NCI-H1048 (cell line): Measurements from ENCODE around the gene TMEM143.
"Not testable (repeated sequence)": the region's sequence is repeated elsewhere in the genome, so short reads cannot be mapped to it uniquely, and the experiment has no call there.

Source experiments
- DNase-seq: peaks from one replicate; lab custom pipeline; 2025; lab: John Stamatoyannopoulos, UW

TMEM143 gene

DNA sequence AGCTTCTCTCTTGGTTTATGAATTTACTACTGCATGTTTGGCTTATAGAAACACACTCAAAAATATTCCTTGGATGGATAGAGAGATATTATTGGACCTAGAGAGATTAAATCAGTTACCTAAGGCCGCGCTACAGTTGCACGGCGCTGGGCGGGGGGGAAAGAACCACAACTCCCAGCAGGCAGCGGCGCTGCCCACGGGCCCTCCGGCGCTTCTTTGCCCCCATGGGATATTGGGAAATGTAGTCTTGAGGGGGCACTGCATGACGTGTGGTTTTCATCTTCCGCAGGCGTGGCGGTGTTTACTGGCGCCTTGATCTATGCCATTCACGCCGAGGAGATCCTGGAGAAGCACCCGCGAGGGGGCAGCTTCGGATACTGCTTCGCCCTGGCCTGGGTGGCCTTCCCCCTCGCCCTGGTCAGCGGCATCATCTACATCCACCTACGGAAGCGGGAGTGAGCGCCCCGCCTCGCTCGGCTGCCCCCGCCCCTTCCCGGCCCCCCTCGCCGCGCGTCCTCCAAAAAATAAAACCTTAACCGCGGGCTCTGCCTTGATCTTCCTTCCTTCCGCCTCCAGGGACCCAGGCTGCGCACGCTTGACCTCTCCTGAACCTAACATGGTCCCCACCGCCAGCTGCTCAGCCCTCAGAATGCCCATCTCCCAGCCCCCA lies 33.6 kb downstream of the TMEM143 start:
- DNase-seq, result peak; percentile 68

DNA sequence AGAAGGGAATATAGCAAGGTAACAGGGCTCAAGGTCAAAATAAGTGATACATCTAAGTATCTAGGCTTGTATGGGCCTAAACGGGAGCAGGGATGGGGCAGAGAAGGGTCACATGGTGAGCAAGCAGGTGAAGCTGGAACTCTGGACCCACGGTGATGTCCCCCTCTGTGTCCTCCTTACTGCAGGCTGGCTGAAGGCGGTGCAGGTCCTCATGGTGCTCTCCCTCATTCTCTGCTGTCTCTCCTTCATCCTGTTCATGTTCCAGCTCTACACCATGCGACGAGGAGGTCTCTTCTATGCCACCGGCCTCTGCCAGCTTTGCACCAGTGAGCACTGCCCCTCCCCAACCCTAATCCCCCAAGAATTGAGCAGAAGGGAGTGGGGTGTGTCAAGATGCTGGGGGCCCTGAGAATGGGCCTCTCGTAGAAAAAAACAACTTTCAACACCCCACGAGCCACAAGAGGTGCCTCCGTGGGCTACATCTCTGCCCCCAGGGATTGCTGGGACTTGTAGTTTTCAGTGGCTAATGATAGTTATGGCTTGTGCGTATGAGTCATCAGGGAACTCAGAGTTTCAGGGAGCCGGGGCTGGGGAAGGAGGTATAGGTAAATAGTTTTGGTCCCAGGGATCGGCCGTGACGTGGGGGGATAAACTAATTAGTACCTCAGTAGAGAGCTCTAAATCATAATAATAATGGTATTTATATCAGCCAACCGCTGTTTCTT lies 34.4 kb downstream of the TMEM143 start:
- DNase-seq, result no peak

DNA sequence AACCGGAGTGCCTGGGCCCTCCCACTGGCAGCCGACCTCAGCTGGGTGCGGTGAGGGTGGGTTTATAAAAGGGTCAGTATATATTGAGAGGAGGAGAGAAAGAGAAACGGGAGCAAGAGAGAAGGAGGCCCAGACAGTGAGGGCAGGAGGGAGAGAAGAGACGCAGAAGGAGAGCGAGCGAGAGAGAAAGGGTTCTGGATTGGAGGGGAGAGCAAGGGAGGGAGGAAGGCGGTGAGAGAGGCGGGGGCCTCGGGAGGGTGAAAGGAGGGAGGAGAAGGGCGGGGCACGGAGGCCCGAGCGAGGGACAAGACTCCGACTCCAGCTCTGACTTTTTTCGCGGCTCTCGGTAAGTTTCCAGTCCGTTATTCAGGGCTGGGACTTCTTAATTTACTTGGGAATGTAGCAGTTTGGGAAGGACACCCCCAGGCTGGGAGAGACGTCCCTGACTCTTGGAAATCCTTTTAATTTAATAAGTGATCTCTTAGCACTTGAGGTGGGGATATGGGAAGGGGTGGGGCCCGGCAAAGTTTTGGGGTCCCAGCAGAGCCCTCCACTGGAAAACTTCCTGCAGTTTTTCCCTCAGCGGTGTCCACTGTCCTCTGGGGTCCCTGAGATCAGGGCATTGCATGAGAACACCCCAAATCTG lies 38.4 kb downstream of the TMEM143 start, which contains the start of gene EMP3:
EMP3 (plus strand) TSS at position 288 of the 646 bp plus-strand sequence. CDS start 1,293 bp downstream, outside the sequence.
- DNase-seq, result no peak

DNA sequence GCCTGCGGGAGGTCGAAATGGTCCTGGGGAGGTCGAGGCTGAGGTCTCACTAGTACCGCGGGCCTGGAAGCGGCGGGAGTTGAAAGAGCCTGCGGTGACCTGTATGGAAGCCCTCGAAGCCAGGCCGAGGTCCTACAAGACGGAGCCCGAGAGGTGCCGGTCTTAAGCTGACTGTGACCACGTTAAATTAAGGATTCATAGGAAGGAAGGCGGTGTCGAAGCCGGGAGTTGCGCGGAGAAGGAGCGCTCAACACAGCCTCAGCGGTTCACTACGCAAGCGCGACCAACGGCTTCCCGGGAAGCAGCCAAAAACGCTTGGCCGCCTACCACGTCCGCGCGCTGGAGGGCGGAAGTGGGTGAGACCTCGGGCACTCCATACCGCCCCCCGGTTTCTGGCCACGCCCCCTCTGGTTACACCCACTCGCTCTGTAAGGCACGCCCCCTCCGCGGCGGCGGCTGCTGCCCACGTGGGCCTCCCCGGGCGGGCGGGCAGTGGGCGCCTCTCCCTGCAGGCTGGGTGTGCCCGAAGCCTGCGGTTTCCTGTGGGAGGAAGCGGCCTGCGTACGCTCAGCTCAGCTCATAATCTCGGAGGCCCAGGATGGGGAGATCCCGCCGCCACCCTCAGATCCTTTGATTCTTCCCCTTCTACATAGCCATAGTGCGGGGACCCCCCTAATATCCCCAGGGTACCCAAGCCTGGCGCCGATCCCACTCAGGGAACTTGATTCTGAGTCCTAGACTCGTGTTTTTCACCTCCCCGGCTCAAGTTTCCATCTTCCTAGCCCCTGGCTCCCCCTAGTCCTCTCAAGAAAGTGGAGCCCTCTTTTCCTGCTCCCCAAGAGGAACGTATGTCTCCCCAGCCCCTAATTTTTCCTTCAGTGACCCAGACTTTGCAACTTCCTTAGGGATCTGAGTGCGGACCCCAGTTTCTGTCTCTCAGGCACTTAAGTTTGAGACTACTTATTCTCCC lies 41.8 kb downstream of the TMEM143 start:
- peak; percentile 97 for DNase-seq

DNA sequence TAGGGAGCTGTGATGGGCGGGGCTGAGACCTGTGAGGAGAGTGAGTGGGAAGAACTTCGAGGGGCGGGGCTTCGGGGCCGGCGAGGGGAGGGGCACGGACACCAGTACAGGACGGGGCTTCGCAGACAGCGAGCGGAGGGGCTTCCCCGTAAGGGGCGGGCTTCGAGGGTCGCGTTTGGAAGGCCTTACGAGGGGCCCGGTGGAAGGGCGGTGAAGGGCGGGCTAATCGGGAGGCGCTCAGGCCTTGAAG lies 42.4 kb downstream of the TMEM143 start:
- DNase-seq, result peak; percentile 95

DNA sequence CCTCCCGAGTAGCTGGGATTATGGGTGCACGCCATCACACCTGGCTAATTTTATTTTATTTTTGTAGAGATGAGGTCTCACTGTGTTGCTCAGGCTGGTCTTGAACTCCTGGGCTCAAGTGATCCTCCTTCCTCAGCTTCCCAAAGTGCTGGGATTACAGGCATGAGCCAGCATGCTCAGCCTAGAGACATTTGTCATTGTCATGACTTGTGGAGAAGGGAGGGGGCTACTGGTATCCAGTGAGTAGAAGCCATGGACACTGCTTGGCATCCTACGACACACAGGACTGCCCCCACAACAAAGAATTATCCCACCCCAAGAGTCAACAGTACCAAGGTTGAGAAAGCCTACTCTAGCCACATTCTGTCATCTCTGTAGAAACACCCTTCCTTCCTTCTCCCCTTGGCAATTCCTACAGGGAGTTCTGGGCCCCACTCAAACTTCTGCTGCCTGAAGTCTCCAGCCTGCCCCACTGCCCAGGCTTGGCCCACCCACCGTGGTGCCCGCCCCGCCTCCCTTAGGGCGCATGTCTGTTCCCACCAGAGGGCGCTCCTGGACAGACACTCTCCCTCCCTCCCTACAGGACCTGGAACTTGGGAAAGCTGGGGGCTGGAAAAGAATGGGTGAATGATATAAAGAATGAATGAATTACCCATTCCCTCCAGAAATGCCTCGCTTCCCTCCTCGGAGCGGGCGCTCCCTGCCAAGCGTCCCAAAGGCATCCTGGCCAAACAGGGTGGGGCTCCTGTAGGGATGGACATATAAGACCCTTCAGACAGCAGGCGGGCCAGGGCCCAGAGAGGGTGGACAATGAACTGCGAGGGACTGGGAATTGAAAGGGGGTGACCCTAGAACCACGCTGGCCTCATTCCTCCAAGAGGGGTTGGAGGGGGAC lies 43.8 kb downstream of the TMEM143 start:
- peak; percentile 17 for DNase-seq

DNA sequence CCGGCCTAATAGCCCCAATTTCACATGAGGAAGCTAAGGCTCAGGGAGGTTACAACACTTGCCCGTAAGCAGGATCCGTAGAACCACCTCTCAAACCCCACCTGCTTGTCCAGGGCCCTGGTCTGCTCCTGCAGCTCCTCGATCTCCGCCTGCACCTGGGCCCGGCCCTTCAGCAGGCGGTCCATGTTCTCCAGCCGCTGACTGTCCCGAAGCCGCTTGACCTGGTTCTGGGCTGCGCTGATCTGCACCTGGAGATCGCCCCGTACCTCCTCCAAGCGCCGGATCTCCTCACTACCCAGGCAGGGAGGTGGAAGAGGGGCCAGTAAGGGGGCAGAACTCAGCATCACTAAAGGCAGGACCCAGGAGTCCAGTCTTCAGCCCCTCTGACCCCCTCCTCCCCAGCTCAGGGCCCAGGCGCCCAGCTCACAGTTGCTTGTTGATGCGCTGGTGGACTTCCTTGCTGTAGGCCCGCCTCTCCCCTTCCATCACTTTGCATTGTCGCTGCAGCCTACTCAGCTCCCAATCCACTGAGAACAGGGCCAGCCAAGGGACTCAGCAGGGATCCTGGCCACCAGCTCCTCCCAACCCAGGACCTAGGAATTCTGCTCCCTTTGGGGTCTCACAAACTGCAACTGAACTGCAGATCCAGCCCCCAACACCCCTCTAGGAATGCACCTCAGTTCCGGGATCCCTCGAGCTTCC lies 45.3 kb downstream of the TMEM143 start:
- DNase-seq, result no peak

DNA sequence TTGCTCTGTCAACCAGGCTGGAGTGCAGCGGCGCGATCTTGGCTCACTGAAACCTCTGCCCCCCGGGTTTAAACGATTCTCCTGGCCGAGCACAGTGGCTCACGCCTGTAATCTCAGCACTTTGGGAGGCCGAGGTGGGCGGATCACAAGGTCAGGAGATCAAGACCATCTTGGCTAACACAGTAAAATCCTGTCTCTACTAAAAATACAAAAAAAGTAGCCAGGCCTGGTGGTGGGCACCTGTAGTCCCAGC lies 46.1 kb downstream of the TMEM143 start:
- not testable (repeated sequence) for DNase-seq

DNA sequence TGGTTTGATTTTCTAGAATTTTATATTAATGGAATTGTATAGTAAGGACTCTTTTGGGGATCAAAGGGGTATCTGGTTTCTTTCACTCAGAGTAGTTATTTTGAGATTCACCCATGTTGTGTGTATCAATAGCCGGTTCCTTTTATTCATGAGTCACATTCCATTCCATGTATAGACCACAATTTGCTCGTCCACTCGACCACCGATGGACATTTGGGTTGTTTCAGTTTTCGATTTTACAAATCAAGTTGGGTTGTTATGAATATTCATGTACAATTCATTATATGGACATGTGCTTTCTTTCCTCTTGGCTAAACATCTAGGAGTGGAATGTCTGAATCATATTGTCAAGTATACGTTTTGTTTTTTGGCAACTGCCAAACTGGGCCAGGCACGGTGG lies 48.0 kb downstream of the TMEM143 start:
- DNase-seq, result no peak

DNA sequence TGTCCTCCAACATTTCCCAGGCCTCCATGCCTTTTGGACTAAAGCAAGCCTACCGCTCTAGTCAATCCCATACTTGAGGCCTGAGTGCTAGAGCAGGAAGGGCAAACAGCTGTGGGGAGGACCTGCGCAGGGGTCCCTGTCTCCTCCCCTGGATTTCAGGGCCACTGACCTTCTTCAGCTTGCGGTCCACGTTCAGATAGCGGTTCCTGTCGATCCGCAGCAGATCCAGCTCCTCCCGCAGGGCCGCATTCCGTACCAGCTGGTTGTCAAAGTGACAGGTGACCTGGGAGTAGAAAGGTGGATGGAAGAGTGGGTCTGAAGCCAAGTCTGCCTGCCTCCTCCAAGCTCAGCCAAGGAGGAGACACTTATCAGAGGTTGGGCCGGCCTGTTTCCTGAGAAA lies 52.4 kb downstream of the TMEM143 start:
- no peak for DNase-seq

DNA sequence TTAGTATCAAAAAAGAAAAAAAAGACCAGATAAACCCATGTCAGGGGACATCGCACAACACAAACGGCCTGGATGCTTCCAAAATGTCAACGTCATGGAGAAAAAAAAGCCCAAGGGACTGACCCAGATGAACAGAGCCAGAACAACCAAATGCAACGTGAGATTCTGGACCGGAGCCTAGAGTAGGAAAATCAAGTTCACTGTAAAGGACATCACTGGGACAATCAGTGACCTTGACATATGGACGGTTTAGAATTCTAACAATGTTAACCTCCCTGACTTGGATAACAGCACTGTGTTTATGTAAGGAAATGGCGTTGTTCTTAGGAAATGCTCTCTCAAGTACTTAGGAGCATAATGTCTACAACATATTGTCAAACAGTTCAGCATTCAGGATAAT lies 53.5 kb downstream of the TMEM143 start:
- no peak for DNase-seq

DNA sequence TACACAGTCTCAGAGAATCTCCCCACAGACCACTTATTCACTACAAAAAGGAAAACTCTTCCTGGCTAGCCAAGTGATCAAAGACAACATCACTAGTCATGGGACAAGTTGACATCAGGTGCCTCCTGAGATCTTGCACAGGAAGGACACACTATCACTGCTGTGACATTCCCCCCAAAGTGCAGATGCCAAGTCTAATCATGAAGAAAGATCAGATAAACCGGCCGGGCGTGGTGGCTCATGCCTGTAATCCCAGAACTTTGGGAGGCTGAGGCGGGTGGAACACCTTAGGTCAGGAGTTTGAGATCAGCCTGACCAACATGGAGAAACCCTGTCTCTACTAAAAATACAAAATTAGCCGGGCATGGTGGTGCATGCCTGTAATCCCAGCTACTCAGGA lies 54.0 kb downstream of the TMEM143 start:
- not testable (repeated sequence) for DNase-seq

DNA sequence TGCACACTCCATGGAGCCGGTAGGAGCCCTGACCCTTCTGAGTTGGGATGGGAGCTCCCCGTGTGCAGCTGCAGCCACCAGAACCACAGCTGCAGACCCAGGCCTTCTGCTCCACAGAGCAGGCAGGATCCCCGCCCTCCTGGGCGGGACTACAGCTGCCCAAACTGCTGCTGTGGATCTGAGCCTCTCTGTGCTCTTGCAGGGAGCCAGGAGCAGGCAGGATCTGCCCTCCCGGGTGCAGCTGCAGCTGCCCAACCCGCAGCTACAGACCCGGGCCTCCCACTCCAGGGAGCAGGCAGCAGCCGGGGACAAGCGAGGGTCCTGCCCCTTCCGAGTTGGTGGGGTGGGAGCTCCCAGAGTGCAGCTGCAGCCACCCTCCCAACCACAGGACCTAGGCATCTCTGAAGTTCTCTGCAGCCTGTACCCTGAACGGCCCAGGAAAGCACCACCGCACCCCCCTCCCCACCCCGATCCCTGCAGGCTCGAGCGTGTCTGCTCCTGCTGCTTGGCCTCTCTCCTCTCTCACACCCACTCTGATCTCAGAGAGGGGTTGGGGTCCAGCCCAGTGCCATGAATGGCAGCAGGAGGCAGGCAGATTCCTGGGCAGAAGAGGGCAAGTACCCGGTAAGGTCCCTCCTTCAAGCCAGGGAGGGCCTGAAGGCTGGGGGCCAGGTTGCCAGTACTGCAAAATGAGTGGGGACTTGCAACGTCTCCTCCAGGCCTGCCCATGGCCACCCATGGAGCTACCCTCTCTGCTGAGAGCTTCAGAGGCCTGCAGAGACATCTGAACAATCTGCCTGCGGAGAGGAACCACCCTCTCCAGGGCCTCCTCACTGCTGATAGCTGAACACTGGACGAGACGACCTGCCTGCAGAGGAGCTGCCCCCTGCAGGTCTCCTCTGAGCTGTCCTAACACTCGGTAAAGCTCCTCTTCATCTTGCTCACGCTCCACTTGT lies 54.8 kb downstream of the TMEM143 start:
- no peak for DNase-seq

DNA sequence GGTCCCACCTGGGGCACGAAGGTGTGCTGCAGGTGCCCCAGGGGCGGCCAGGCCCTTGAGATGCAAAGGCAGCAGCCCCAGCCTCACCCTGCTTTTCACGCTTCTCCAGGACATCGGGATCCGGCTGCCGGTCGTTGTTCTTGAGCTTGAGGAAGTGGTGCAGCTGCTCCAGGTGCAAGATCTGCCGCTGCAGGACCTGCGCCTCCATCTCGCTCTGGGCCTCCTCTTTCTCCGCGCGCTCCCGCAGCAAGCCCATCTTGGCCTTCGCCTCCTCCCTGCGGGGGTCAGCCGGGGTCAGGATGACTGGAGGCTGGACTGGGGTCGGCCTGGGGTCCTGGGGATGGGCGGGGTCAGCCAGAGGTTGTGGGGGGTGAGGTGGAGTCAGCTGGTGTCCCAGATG lies 59.9 kb downstream of the TMEM143 start:
- DNase-seq, result no peak

DNA sequence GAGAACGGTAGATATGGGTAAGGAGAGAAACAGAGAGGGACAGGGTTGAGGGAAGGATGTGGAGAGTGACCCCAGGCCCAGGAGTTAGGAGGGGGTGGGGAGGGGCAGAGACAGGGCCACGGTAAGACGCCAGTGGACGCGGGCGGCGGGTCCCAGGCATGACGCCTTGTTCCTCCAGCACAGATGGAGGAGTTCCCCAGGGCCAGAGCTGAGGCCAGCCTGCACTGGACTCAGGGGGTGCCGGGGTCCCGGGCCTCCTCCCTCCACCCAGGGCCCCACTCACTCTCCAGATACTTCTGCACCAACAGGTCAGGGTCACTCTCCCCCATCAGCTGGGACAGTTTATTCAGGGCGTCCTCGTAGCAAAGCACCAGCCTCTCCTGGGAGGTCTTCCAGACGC lies 60.4 kb downstream of the TMEM143 start:
- DNase-seq, result no peak

DNA sequence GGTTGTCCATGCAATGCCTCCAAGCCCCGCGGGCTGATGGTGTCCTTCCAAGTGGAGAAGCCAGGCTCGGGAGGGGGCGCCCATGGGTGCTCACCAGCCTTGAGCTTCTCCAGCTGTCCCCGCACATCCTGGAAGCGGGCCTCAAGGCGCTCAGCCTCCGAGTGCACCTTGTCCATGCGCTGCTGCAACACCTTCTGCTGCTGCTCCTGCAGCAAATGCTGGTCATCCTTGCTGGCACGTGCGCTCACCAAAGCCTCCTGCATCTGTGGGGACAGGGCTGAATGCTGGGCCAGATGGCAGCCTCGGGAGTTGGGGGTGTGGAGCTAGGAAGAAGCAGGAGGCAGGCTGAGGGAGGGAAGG lies 61.2 kb downstream of the TMEM143 start:
- no peak for DNase-seq

DNA sequence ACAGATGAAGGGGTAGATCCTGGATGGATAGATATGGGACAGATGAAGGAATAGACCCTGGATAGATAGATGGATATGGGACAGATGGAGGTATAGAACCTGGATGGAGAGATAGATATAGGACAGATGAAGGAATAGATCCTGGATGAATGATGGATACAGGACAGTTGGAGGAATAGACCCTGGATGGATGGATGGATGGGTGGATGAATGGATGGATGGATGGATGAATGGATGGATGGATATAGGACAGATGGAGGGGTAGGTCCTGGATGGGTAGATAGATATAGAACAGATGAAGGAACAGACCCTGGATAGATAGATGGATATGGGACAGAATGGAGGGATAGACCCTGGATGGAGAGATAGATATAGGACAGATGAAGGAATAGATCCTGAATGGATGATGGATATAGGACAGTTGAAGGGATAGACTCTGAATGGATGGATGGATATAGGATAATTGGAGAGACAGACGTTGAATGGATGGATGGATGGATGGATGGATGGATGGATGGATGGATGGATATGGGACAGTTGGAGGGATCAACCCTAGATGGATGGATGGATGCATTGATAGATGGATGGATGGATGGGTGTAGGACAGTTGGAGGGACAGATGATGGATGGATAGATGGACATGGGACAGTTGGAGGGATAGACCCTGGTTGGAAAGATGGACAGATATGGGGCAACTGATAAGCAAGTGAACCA lies 61.7 kb downstream of the TMEM143 start:
- DNase-seq, result no peak

DNA sequence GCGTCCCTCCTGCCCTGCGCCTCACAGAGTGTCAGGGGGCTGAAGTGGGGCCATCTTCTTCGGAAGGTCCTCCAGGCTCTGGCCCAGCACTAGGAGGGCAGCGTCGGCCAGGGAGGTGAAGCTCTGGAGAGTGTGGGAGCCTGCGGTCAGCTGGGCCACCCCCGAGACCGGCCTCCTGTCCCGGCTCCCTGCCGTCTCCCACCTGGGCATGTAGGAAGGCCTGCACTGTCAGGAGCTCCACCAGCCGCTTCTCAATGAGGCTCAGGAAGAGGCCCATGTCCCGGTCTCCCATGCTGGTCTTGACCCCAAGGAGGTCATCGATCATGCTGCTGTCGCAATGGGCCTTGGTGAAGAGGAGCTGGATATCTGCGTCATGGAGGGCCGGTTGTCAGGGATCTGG lies 65.8 kb downstream of the TMEM143 start:
- DNase-seq, result no peak
